GM12865 (cell line): Measurements from ENCODE around the gene MLF1.

Experiments
- DNase-seq: peaks from one replicate; pipeline ENCODE4 v3.0.0; 2010; ENCODE audit warnings: low read depth
- H3K4me3 ChIP-seq: 2 replicates; pipeline ENCODE4 v1.5.1; 2011; ENCODE audit warnings: mild to moderate bottlenecking, low read depth, low read length, control low read depth
- CTCF ChIP-seq: IDR thresholded peaks from 2 replicates; pipeline ENCODE4 v1.5.1; 2011; ENCODE audit warnings: low read length, control low read depth, low read depth, inconsistent platforms; ENCODE audit not compliant: insufficient read depth; ENCODE audit errors: missing control alignments

Gene MLF1

GRCh38 chr3:158573714-158574113 is 2.7 kb downstream of the MLF1 start:
- no peak for DNase-seq
- no peak for TF ChIP-seq CTCF
- H3K4me3 ChIP-seq = no peak overlapping the region

GRCh38 chr3:158574646-158575045 is 3.7 kb downstream of the MLF1 start:
- no peak for TF ChIP-seq CTCF
- no peak for DNase-seq
- no peak overlapping the region for H3K4me3 ChIP-seq

GRCh38 chr3:158590223-158590622 is 19.2 kb downstream of the MLF1 start:
- no peak for DNase-seq

DNA sequence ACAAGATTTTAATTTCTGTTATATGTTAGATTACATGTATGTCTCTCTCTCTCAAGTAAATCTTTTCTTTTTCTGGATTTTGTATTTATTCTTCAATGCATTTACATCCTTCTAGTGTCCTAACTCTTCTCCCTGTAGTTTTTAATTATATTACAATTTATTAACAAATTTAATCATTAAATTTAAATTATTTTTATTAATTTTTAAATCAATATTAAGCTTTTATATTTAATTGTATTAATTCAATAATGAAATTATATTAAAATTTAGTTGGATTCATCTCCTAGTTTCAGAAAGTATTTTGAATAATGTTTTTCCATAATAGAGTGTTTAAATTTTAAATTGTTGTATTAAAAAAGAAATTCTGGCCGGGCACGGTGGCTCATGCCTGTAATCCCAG is 29.8 kb downstream of the MLF1 start:
- DNase-seq = no peak
- TF ChIP-seq CTCF = no peak
- no peak overlapping the region for H3K4me3 ChIP-seq

More at GRCh38 chr3:158590223-158590622, 19.2 kb downstream of the MLF1 start:
- H3K4me3 ChIP-seq = no peak overlapping the region
- no peak for TF ChIP-seq CTCF

- no peak for DNase-seq
- no peak for TF ChIP-seq CTCF
- no peak overlapping the region for H3K4me3 ChIP-seq
Measured at GRCh38 chr3:158602227-158602626, 31.2 kb downstream of the MLF1 start.

- TF ChIP-seq CTCF = no peak
- no peak overlapping the region for H3K4me3 ChIP-seq
Measured at GRCh38 chr3:158617982-158618875, 47.2 kb downstream of the MLF1 start.

DNA sequence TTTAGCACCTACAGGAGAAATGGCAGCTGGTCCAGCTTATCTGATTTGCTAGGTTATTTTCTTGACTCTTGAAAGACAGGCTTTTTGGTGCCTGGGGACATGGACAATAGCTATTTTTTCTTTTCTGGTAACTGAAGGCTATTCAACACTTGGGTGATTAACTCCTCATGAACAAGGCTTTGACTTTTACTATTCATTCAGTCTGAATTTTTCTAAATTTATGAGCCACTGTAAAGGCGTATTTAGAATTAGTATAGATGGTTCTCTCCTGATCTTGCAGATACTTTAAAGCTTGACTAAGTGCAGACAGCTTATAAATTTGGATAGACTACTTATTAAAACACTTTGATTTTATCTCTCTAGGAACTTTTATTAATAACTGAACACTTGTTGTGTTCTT is 54.9 kb downstream of the MLF1 start:
- TF ChIP-seq CTCF = no peak
- no peak for DNase-seq
- H3K4me3 ChIP-seq = no peak overlapping the region

More at GRCh38 chr3:158617982-158618875, 47.2 kb downstream of the MLF1 start:
- DNase-seq = no peak
